Large intestine (tissue), 3 donors: ENCODE data around the gene MMP28. TPM values are rescaled to one million over a fixed set of nuclear protein-coding genes. Genes with fewer than 3 reads are reported as not detected.
A peak's percentile ranks its signal among the peaks of the same experiment; 100 is the strongest.

ENCODE experiments used
- DNase-seq, 2 donors: peaks; one replicate each; pipeline versions ENCODE4 v3.0.0 to v3.0.0-alpha.2; 2013
- H3K27ac ChIP-seq: one replicate; pipeline ENCODE4 v1.5.1; 2013; ENCODE audit warnings: low read length
- H3K27me3 ChIP-seq: 2 replicates; pipeline ENCODE4 v1.6.1; 2013; ENCODE audit warnings: low read length; ENCODE audit not compliant: control insufficient read depth, insufficient read depth
- H3K36me3 ChIP-seq: 2 replicates; pipeline ENCODE4 v1.6.1; 2013; ENCODE audit warnings: low read length; ENCODE audit not compliant: control insufficient read depth, insufficient read depth
- H3K4me1 ChIP-seq: one replicate; pipeline ENCODE4 v1.6.1; 2013; ENCODE audit warnings: low read length; ENCODE audit not compliant: control insufficient read depth, insufficient read depth
- H3K4me3 ChIP-seq: one replicate; pipeline ENCODE4 v1.5.1; 2013; ENCODE audit warnings: low read length
- H3K9me3 ChIP-seq: one replicate; pipeline ENCODE4 v1.6.1; 2013; ENCODE audit warnings: mild to moderate bottlenecking, low read depth, low read length, moderate library complexity; ENCODE audit not compliant: control insufficient read depth
- WGBS: methylation state at CpG from one replicate; pipeline ENCODE4 v1.1.5; 2013; ENCODE audit warnings: low lambda C conversion rate; ENCODE audit not compliant: insufficient coverage; 5-methylcytosine and 5-hydroxymethylcytosine counted together
- polyA plus RNA-seq: library from polyadenylated mRNA; unstranded; fragments of 120-200 nt; gene quantifications from one replicate; pipeline ENCODE4 v1.2.1, GENCODE V29; 2013

Gene MMP28
- polyA plus RNA-seq, 1 donor = 7.5 TPM

DNA sequence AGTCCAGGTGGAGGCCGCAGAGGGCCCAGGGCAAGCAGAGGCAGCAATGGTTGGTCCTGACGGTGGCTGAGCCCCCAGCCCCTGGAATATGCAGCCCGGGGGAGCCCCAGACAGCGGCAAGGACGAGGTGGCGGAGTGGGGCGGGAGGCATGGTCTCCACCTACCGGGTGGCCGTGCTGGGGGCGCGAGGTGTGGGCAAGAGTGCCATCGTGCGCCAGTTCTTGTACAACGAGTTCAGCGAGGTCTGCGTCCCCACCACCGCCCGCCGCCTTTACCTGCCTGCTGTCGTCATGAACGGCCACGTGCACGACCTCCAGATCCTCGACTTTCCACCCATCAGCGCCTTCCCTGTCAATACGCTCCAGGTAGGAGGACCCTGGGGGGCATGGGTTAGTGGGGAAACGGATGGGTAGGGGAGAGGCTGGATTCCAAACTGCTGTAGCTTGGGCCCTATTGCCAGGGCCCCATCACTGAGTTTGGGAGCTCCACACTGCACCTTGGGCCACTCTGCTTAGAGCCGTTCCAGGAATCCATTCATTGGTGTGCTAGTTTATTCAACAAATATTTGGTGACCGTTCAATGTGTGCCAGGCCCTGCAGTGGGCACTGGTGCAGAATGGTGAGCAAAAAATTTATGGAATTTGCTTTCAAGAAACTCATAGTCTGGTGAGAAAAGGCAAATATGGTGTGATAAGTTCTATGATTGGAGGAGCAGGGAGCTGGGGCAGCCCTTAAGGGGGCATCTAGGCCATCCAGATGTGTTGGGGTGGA, 60.2 kb downstream of the MMP28 start:
- H3K9me3 ChIP-seq = no peaks in the 10 kb centered on the region
- peaks cover 4% of the 10 kb centered on the region for H3K4me1 ChIP-seq
- DNase-seq = no peak
- H3K27me3 ChIP-seq = peaks cover 3% of the 10 kb centered on the region
- no peak overlapping the region for H3K27ac ChIP-seq
- 60% methylated on average over 1 of the region's 29 CpGs for WGBS
- H3K4me3 ChIP-seq = no peak overlapping the region
- no peaks in the 10 kb centered on the region for H3K36me3 ChIP-seq

DNA sequence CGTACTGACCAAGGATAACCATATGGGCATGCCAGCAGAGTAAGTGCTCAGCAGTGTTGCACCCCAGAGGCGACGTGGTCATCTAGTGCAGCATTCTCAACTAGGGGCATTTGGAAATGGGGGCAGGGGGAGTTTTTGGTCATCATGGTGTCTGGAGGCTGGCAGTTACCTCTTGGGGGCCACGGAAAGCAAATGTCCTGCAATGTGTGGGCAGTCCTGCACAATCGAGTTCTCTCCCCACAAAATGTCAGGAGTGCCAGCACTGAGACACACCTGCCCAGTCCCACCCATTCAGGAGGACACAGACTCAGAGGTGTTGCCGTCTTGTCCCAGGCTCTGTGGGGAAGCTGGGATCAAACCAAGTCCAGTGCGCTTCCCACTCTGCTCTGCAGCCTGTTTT, 61.0 kb downstream of the MMP28 start:
- peaks cover 4% of the 10 kb centered on the region for H3K4me1 ChIP-seq
- no peaks in the 10 kb centered on the region for H3K9me3 ChIP-seq
- no peaks in the 10 kb centered on the region for H3K36me3 ChIP-seq
- DNase-seq = no peak
- no peaks in the 10 kb centered on the region for H3K27me3 ChIP-seq
- no peak overlapping the region for H3K27ac ChIP-seq
- H3K4me3 ChIP-seq = no peak overlapping the region
- WGBS = no CpG with 5 or more reads among the region's 7 CpGs

DNA sequence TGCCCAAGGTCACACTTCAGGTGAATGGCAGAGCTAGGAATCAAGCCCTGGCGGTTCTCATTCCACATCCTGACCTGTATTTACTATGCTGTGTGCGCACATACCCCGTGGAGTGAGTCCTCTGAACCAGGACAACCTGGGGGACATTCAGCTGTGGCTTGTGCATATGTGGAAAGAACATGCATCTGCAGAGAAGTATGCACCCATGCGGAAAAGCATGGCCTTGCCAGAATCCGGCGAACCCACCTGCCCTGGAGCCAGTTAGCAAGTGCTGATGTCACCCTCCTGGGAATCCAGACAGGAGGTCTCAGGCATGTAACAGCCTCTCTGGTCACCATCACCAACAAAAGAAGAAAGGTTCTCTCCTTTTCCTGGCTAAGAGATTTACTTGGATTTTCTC, 62.1 kb downstream of the MMP28 start:
- Histone ChIP-seq H3K36me3 (no peaks in the 10 kb centered on the region), H3K9me3 (no peaks in the 10 kb centered on the region), H3K27me3 (no peaks in the 10 kb centered on the region), H3K27ac (no peak overlapping the region), H3K4me1 (peaks cover 4% of the 10 kb centered on the region), H3K4me3 (no peak overlapping the region)
- no CpG with 5 or more reads among the region's 6 CpGs for WGBS
- no peak for DNase-seq

DNA sequence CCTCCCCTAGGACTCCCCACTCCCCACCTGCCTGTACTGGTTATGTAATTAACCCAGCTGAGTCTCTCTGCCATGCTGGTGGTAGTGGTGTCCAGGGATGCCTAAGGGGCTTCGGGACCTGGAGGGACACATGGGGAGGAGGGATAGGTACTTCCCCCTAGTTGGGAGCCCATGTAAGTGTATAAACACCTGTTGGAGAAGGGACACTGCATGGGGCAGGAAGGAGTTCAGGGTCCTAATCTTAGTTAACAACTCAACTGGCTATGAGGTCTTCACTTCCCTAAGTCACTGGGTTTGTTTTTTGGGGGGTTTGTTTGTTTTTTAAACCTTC, 62.7 kb downstream of the MMP28 start:
- H3K4me1 ChIP-seq = peaks cover 7% of the 10 kb centered on the region
- H3K27ac ChIP-seq = no peak overlapping the region
- WGBS = no CpG with 5 or more reads among the region's 1 CpG
- H3K27me3 ChIP-seq = no peaks in the 10 kb centered on the region
- no peak for DNase-seq
- H3K9me3 ChIP-seq = no peaks in the 10 kb centered on the region
- no peaks in the 10 kb centered on the region for H3K36me3 ChIP-seq
- H3K4me3 ChIP-seq = no peak overlapping the region

DNA sequence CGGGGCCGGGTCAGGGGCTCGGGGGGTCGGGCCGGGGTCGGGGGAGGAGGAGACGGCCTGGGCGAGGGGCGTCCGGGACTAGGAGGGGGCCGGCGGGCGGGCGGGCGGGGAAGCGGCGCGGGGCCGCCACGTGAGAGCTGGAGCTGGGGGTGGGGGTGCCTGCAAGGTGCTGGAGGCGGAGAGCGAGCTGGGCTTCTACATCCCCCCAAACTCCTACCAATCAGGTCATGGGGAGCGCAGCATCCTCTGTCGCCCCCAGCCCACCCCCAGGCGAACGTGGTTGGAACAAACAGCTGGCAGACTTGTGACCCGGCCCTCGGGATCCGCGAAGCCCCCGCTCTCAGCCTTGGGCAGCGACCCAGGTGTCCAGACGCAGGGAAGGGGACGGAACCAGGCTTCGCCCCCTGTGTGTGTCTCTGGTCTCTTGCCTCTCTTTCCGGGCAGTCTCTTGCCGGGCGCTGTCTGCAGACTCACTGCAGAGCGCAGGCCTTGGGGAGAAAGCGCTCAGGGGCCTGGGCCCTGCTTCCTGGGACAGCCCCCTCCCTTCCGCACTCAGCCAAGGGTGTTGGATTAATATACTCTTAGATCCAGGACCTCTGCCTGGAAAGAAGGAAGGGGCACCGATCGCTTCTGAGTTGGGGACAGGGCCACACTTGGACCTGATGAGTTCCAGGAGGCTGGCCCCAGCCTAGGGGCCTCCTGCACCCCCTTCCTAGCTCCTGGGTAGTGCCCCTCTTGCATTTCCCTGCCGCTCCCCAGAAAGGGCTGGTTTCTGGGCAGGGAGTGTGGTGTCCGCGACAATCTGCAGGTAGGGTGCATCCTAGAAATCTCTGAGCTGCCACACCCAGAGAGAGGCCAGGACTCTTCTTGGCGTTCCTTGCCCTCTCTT, 63.3 kb downstream of the MMP28 start:
- no peak overlapping the region for H3K27ac ChIP-seq
- WGBS = no CpG with 5 or more reads among the region's 47 CpGs
- H3K9me3 ChIP-seq = no peaks in the 10 kb centered on the region
- no peaks in the 10 kb centered on the region for H3K27me3 ChIP-seq
- peak overlapping the region; percentile 51 for H3K4me3 ChIP-seq
- peaks cover 13% of the 10 kb centered on the region for H3K4me1 ChIP-seq
- no peaks in the 10 kb centered on the region for H3K36me3 ChIP-seq
- DNase-seq = no peak

DNA sequence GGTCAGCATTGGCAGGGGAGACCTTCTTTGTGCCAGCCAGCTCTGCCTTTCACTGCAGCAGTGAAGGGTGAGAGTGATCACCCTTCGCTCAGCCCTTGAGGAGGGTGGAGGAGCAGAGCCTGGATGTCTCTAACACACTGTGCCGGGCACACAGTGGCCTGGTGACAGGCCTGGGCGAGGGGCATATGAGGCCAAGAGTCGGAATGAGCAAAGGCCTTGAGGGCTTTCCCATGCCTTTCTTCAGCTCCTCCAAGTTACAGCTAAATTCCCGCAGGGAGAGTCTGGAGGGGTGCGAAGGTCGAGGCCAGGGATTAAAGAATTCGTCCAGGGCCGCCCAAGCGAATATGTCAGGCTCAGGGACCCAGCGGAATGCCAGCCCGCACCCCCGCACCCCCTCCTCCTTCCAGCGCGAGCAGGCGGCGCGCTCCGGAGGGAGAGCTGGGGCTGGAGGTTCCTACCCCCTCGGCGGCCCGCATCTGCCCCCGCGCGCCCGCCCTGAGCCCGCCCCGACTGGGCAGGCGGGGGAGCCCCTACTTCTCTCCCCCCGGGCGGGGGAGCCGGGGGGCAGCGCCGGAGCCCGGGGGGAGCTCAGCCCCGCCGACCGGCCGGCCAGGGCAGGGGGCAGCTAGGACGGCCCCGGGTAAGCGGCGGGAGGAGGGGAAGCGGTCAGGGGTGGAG, 64.1 kb downstream of the MMP28 start, which contains the start of gene RASL10B:
Gene RASL10B (plus strand): TSS at position 401 of the 678 bp plus-strand sequence. CDS start 3,546 bp downstream, outside the sequence.
- H3K4me1 ChIP-seq = peaks cover 21% of the 10 kb centered on the region
- DNase-seq = peak; percentile 27 to 68
- no peaks in the 10 kb centered on the region for H3K27me3 ChIP-seq
- H3K27ac ChIP-seq = no peak within 1 kb of the TSS
- no CpG with 5 or more reads among the region's 44 CpGs for WGBS
- peak within 1 kb of the TSS; percentile 51 for H3K4me3 ChIP-seq
- H3K9me3 ChIP-seq = no peaks in the 10 kb centered on the region
- no peaks in the 10 kb centered on the region for H3K36me3 ChIP-seq

DNA sequence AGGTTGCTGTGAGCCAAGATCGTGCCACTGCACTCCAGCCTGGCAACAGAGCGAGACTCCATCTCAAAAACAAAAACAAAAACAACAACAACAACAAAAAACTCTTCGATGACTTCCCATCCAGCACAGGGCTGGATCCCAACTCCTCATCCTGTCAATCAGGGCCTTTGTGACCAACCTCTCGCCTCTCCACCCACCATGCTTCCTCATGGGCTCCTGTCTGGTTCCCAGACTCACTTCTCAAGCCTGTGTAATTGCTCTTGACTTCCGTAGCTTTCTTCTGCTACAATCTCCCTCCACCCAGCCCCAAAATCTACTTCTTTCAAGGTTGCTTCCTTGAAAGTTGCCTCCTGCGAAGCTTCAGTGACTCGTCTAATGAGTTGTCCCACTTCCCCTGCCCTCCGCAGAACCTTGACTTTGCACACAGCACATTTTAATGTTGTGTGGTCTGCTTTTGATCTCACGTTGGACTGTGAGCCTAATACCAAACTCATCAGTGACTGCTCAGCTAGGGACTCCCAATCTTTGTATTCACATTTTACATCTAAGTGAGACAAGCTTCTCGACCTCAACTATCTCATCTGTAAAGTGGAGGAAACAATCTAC, 64.9 kb downstream of the MMP28 start:
- Histone ChIP-seq H3K36me3 (peaks cover 3% of the 10 kb centered on the region), H3K4me1 (peaks cover 29% of the 10 kb centered on the region)
- WGBS = 60% methylated on average over 1 of the region's 10 CpGs

DNA sequence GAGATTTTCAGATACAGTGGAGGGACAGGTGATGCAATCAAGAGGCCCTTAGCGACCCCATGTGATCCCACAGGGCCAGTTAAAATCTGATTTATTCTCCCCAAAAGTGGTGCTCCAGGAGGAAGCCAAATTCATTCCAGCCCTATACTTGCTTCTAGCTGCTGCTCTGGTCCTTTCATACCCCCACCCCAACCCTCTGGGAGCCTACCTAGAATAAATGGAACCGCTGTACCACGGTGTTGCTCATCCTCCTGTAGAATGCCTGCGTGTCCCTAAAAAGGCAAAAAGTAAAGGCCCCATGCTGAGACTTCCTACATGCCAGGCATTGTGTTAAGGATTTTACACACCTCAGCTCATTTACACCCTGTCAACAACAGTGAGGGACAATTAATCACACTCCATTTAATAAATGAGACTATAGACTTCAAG, 66.0 kb downstream of the MMP28 start:
- H3K27me3 ChIP-seq = no peaks in the 10 kb centered on the region
- no peaks in the 10 kb centered on the region for H3K9me3 ChIP-seq
- DNase-seq = no peak
- H3K4me3 ChIP-seq = no peak overlapping the region
- H3K27ac ChIP-seq = no peak overlapping the region
- no CpG with 5 or more reads among the region's 4 CpGs for WGBS
- H3K36me3 ChIP-seq = peaks cover 14% of the 10 kb centered on the region
- H3K4me1 ChIP-seq = peaks cover 31% of the 10 kb centered on the region

More for the DNA sequence above, 64.9 kb downstream of the MMP28 start:
- H3K27me3 ChIP-seq = no peaks in the 10 kb centered on the region
- no peak for DNase-seq
- no peak overlapping the region for H3K4me3 ChIP-seq
- H3K27ac ChIP-seq = no peak overlapping the region
- H3K9me3 ChIP-seq = no peaks in the 10 kb centered on the region

DNA sequence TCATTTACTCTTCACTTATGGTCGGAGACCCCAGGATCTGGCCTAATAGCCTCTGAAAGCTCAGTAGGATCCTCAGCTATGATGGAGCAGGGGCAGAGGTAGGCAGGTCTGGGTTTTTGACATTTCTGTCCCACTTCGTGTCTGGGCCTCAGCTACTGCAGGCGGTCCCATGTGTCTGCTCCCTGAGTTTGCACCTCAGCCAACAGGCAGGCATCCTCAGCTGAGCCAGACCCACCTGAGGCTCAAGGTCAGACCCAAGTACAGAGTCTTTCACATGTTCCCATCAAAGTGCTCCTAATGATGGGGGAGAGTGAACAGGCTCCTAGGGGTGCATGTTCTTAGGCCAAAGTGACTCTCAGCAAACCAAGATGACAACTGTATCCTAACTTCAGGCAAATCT, 66.9 kb downstream of the MMP28 start:
- Histone ChIP-seq H3K27me3 (no peaks in the 10 kb centered on the region), H3K27ac (no peak overlapping the region), H3K36me3 (peaks cover 22% of the 10 kb centered on the region), H3K9me3 (no peaks in the 10 kb centered on the region), H3K4me1 (peaks cover 31% of the 10 kb centered on the region), H3K4me3 (no peak overlapping the region)
- no peak for DNase-seq
- no CpG with 5 or more reads among the region's 3 CpGs for WGBS

DNA sequence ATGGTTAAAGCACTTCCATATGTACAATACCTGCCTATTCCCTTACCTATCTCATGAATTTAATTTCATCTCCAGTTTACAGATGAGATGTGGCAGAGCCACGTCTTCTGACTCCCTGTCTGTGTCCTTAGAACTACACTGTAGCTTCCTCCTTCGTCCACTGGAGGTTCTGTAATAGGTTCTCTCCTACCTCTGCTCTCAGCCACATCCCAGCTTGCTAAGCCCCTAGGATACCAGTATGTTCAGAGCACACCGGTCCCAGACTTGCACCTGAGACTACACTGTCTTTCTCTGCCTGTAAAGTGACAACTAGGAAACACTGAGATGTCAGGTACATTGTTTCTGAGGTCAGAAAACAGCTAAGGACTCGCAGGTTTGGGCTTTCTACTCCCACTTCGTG, 67.8 kb downstream of the MMP28 start:
- Histone ChIP-seq H3K36me3 (peaks cover 28% of the 10 kb centered on the region), H3K9me3 (no peaks in the 10 kb centered on the region), H3K4me1 (peaks cover 31% of the 10 kb centered on the region), H3K27me3 (no peaks in the 10 kb centered on the region), H3K4me3 (no peak overlapping the region), H3K27ac (no peak overlapping the region)
- DNase-seq = no peak
- WGBS = 67% methylated on average over 1 of the region's 5 CpGs
